ENCODE results near the gene TAF6.

Gene TAF6

GRCh38 chr7:100122067-100122466, 2.9 kb upstream of the TAF6 start:
- Mint-ChIP-seq H3K27me3 (ENCODE audit: low read depth) (no peaks in the 10 kb centered on the region), H3K4me1 (ENCODE audit: low read depth) (peaks cover 25% of the 10 kb centered on the region), H3K4me3 (no peak overlapping the region), H3K9me3 (no peaks in the 10 kb centered on the region), H3K36me3 (ENCODE audit: low read depth) (peaks cover 14% of the 10 kb centered on the region), H3K27ac (no peak overlapping the region)
- no peak for DNase-seq (ENCODE audit: low spot score)

DNA sequence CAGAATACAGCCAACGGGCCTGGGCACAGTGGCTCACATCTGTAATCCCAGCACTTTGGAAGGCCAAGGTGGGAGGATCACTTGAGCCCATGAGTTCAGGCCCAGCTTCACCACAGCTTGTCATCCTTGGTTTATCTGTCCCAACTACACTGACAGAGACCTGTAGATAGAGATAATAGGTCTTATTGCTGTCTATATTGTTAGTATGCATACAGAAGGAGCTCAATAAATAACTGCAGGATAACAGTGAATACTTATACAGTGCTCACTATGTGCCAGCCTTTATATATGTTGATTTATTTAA, 1.5 kb upstream of the TAF6 start:
- Mint-ChIP-seq H3K36me3 (ENCODE audit: low read depth) (peaks cover 19% of the 10 kb centered on the region), H3K4me3 (peak overlapping the region; percentile 96), H3K4me1 (ENCODE audit: low read depth) (peaks cover 25% of the 10 kb centered on the region), H3K27me3 (ENCODE audit: low read depth) (no peaks in the 10 kb centered on the region), H3K27ac (peak overlapping the region; percentile 97), H3K9me3 (no peaks in the 10 kb centered on the region)
- no peak for DNase-seq (ENCODE audit: low spot score)

DNA sequence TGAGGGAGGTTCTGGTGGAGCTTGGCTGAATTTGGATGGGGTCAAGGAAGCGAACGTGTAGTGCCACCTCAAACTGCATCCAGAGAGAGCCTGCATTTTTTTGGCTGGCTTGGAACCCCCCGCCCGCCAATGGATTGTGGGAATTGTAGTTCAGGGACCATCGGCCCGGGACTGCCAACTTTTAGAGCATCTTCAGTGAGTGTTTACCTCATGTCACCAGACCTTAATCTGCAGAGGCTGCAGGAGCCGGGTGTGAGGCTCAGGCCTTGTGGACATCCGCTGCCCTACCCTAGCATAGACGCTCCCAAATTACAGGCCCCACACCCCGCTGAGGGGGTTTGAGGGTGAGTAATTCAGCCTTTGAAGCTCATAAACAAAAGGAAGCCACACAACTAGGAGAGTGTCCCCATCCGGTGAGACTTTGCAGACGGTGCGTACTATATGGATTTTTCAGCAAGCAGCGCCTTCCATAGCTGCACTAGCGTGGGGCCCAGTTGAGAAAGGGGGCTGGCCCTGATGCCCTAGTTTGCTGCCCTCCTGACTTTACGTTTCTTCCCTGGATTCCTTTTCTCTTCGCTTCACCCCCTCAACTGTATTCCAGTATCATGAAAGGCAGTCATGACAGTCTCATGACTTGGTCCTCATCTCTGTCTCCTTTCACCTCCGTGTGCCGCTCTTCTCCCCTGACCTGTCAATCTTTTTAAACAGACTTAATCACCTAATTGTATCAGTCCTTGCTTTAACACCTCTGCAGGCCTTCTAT, 993 bp upstream of the TAF6 start:
- peaks cover 20% of the 10 kb centered on the region for H3K36me3 Mint-ChIP-seq (ENCODE audit: low read depth)
- peak; percentile 71 for DNase-seq (ENCODE audit: low spot score)
- no peaks in the 10 kb centered on the region for H3K9me3 Mint-ChIP-seq
- H3K4me3 Mint-ChIP-seq, result peak overlapping the region; percentile 96
- H3K4me1 Mint-ChIP-seq (ENCODE audit: low read depth), result peaks cover 21% of the 10 kb centered on the region
- no peaks in the 10 kb centered on the region for H3K27me3 Mint-ChIP-seq (ENCODE audit: low read depth)
- H3K27ac Mint-ChIP-seq, result peak overlapping the region; percentile 97

GRCh38 chr7:100118388-100119071, 628 bp downstream of the TAF6 start:
- no peaks in the 10 kb centered on the region for H3K9me3 Mint-ChIP-seq
- peaks cover 13% of the 10 kb centered on the region for H3K36me3 Mint-ChIP-seq (ENCODE audit: low read depth)
- peaks cover 11% of the 10 kb centered on the region for H3K4me1 Mint-ChIP-seq (ENCODE audit: low read depth)
- no peak for DNase-seq (ENCODE audit: low spot score)
- H3K27ac Mint-ChIP-seq, result peak overlapping the region; percentile 97
- no peaks in the 10 kb centered on the region for H3K27me3 Mint-ChIP-seq (ENCODE audit: low read depth)
- H3K4me3 Mint-ChIP-seq, result peak overlapping the region; percentile 96

GRCh38 chr7:100115026-100115425, 4.1 kb downstream of the TAF6 start:
- H3K27ac Mint-ChIP-seq, result no peak overlapping the region
- no peaks in the 10 kb centered on the region for H3K9me3 Mint-ChIP-seq
- no peak overlapping the region for H3K4me3 Mint-ChIP-seq
- no peaks in the 10 kb centered on the region for H3K27me3 Mint-ChIP-seq (ENCODE audit: low read depth)
- H3K36me3 Mint-ChIP-seq (ENCODE audit: low read depth), result peaks cover 30% of the 10 kb centered on the region
- DNase-seq (ENCODE audit: low spot score), result no peak
- H3K4me1 Mint-ChIP-seq (ENCODE audit: low read depth), result peaks cover 4% of the 10 kb centered on the region

DNA sequence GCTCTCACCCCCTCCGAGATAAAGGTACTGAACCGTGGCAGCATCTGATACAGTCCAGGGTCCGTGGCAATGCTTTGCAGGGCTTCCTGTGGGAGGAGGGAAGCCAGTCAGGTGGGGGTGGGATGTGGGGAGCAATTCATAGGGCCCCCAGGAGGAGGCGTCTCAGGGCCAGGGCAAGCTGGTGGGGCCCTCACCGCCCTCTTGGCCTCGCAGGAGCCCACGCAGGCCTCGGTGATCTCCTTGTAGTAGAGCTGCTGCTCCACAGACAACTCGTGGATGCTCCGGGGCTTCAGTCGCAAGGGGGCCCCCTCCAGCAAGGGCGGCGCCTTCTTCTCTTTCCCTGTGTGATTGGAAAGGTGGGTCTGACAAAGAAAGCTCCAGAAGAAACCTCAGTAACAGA, 7.2 kb downstream of the TAF6 start:
- Mint-ChIP-seq H3K27me3 (ENCODE audit: low read depth) (no peaks in the 10 kb centered on the region), H3K27ac (no peak overlapping the region), H3K9me3 (no peaks in the 10 kb centered on the region), H3K36me3 (ENCODE audit: low read depth) (peaks cover 43% of the 10 kb centered on the region), H3K4me1 (ENCODE audit: low read depth) (no peaks in the 10 kb centered on the region), H3K4me3 (no peak overlapping the region)
- no peak for DNase-seq (ENCODE audit: low spot score)

- Mint-ChIP-seq H3K27me3 (ENCODE audit: low read depth) (no peaks in the 10 kb centered on the region), H3K4me1 (ENCODE audit: low read depth) (no peaks in the 10 kb centered on the region), H3K9me3 (no peaks in the 10 kb centered on the region), H3K36me3 (ENCODE audit: low read depth) (peaks cover 43% of the 10 kb centered on the region), H3K4me3 (no peak overlapping the region), H3K27ac (no peak overlapping the region)
- no peak for DNase-seq (ENCODE audit: low spot score)
Measured at GRCh38 chr7:100111156-100111555, 8.0 kb downstream of the TAF6 start.

GRCh38 chr7:100109521-100110163, 9.5 kb downstream of the TAF6 start:
- no peak for DNase-seq (ENCODE audit: low spot score)
- no peak overlapping the region for H3K27ac Mint-ChIP-seq

DNA sequence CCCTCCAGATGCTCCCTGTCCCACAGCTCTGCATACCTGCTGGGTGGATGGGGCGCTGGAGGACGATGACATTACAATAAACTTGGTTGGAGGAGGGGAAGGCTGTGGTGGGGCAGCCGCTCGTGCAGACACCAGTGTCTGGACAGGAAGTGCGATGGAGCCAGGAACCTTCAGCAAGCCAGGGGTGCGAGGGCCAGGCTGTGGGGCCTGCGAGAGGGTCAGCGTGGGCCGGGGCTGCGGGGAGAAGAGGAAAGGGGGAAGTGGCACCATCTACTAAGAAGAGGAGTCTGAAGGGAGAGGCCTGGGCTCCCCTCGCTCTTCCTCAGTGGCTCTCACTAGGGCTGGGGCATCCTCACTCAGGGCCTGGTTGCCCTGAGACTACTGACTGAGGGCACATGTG, 11.3 kb downstream of the TAF6 start:
- Mint-ChIP-seq H3K4me1 (ENCODE audit: low read depth) (peaks cover 3% of the 10 kb centered on the region), H3K27ac (no peak overlapping the region), H3K4me3 (no peak overlapping the region), H3K27me3 (ENCODE audit: low read depth) (no peaks in the 10 kb centered on the region), H3K9me3 (no peaks in the 10 kb centered on the region), H3K36me3 (ENCODE audit: low read depth) (peaks cover 34% of the 10 kb centered on the region)
- no peak for DNase-seq (ENCODE audit: low spot score)

More at GRCh38 chr7:100109521-100110163, 9.5 kb downstream of the TAF6 start:
- peaks cover 39% of the 10 kb centered on the region for H3K36me3 Mint-ChIP-seq (ENCODE audit: low read depth)
- no peaks in the 10 kb centered on the region for H3K27me3 Mint-ChIP-seq (ENCODE audit: low read depth)
- no peaks in the 10 kb centered on the region for H3K9me3 Mint-ChIP-seq
- no peak overlapping the region for H3K4me3 Mint-ChIP-seq
- H3K4me1 Mint-ChIP-seq (ENCODE audit: low read depth), result no peaks in the 10 kb centered on the region

DNA sequence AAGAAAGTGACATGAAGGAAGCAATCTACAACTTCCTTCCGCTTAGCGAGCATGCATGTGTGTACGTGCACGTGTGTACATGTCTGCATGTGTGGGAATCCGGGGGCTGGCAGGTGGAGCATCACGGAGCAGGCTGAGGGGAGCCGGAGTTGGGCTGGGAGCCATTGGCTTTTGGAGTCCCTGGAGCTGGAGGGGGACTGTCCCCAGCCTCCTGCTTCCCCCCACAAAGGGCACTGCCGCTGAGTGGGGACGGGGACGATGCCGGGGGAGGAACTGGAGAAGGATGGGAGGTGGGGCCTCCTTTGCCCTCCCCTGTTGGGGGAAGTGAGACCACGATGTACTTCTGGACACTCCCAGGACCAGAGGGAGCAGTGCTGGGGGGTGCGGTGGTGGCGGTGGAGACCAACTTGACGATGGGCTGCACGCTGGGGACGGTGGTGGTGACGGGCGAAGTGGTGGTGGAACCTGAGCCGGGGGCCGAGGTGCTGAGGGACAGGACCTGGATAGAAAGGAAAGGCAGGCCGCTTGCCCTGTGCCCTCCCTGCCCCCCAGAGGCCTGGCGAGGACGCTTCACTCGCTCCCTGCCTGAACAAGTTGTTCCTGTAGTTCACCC, 11.9 kb downstream of the TAF6 start:
- Mint-ChIP-seq H3K27me3 (ENCODE audit: low read depth) (no peaks in the 10 kb centered on the region), H3K27ac (no peak overlapping the region), H3K36me3 (ENCODE audit: low read depth) (peaks cover 33% of the 10 kb centered on the region)

GRCh38 chr7:100106633-100107032, 12.5 kb downstream of the TAF6 start:
- Mint-ChIP-seq H3K27ac (no peak overlapping the region), H3K4me1 (ENCODE audit: low read depth) (peaks cover 9% of the 10 kb centered on the region), H3K36me3 (ENCODE audit: low read depth) (peaks cover 33% of the 10 kb centered on the region), H3K9me3 (no peaks in the 10 kb centered on the region), H3K27me3 (ENCODE audit: low read depth) (no peaks in the 10 kb centered on the region), H3K4me3 (no peak overlapping the region)
- DNase-seq (ENCODE audit: low spot score), result no peak

More for the DNA sequence above, 11.9 kb downstream of the TAF6 start:
- peaks cover 9% of the 10 kb centered on the region for H3K4me1 Mint-ChIP-seq (ENCODE audit: low read depth)
- H3K9me3 Mint-ChIP-seq, result no peaks in the 10 kb centered on the region
- no peak for DNase-seq (ENCODE audit: low spot score)
- no peak overlapping the region for H3K4me3 Mint-ChIP-seq

- Mint-ChIP-seq H3K27ac (no peak overlapping the region), H3K9me3 (no peaks in the 10 kb centered on the region)
Measured at GRCh38 chr7:100105534-100105933, 13.6 kb downstream of the TAF6 start.

DNA sequence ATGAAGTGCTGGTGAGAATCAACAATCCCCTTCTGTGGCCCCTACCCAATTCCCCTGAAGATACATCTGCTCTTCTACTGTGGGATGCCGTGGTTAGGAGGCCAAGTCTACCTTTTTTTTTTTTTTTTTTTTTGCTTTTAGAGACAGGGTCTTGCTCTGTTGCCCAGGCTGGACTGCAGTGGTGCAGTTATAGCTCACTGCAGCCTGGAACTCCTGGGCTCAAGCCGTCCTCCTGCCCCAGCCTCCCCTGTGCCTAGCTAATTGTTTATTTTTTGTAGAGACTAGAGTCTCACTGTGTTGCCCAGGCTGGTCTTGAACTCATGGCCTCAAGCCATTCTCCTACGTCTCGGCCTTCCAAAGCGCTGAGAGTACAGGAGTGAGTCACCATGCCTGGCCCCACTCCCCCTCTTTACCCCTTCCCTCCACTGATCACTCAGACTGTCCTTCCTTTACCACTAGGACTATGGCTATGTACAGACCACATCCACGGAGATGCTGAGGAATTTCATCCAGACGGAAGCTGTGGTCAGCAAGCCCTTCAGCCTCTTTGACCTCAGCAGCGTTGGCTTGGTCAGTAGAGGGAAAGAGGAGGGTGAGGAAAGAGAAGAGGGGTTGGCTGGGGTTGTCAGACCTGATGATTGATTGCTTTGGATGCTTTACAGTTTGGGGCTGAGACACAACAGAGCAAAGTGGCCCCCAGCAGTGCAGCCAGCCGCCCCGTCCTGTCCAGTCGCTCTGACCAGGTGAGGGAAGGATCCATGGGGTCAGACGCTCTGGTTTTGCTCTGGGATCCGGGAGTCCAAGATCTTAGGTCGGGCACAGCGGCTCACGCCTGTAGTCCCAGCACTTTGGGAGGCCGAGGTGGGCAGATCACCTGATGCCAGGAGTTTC, 16.0 kb downstream of the TAF6 start:
- H3K36me3 Mint-ChIP-seq (ENCODE audit: low read depth), result peaks cover 36% of the 10 kb centered on the region
- H3K27me3 Mint-ChIP-seq (ENCODE audit: low read depth), result no peaks in the 10 kb centered on the region
- H3K9me3 Mint-ChIP-seq, result no peaks in the 10 kb centered on the region
- peak overlapping the region; percentile 93 for H3K4me3 Mint-ChIP-seq
- no peak for DNase-seq (ENCODE audit: low spot score)
- peaks cover 27% of the 10 kb centered on the region for H3K4me1 Mint-ChIP-seq (ENCODE audit: low read depth)
- H3K27ac Mint-ChIP-seq, result peak overlapping the region; percentile 52

More at GRCh38 chr7:100105534-100105933, 13.6 kb downstream of the TAF6 start:
- Mint-ChIP-seq H3K27me3 (ENCODE audit: low read depth) (no peaks in the 10 kb centered on the region), H3K36me3 (ENCODE audit: low read depth) (peaks cover 30% of the 10 kb centered on the region), H3K4me3 (no peak overlapping the region), H3K4me1 (ENCODE audit: low read depth) (peaks cover 9% of the 10 kb centered on the region)
- no peak for DNase-seq (ENCODE audit: low spot score)

All from T-helper 2 cell treated with Interferon-gamma antibody and Interleukin-4, amounts not matched to agents 5 μg/mL and 100 μg/mL, for 36 hours (primary cell).